ENCODE data around the gene LEMD3. TPM values are rescaled to one million over a fixed set of nuclear protein-coding genes. Genes with fewer than 3 reads are reported as not detected.

Gene LEMD3
- total RNA-seq, 1 donor from 2014 or later: 25.5 TPM

DNA sequence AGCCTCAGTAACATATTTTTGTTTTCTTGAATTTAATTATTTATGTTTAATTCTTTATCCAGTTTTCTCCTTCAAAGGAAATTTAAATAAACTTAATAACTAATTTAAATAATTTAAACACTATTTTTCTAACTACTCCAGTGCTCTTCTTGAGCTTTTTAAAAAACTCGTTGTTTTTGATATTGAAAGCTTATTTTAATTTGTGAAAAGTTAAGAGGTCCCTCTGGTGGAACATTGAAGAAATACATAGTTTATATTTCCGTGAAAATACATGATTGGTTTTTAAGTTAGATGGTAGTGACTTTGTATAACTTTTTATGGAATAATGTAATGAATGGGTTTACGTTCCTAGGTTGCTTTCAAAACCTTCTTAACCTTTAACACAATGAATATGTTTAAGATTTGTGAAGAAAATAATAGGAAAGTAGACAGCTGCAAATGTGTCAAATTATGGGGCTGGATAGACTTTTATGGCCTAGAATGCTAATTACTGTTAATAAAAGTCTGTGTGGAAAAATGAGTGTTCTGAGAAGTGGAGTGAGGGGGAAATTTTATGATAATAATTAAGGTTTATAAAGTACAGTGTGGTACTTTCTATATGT lies 63.2 kb downstream of the LEMD3 start:
- TF ChIP-seq, protein P1, sequence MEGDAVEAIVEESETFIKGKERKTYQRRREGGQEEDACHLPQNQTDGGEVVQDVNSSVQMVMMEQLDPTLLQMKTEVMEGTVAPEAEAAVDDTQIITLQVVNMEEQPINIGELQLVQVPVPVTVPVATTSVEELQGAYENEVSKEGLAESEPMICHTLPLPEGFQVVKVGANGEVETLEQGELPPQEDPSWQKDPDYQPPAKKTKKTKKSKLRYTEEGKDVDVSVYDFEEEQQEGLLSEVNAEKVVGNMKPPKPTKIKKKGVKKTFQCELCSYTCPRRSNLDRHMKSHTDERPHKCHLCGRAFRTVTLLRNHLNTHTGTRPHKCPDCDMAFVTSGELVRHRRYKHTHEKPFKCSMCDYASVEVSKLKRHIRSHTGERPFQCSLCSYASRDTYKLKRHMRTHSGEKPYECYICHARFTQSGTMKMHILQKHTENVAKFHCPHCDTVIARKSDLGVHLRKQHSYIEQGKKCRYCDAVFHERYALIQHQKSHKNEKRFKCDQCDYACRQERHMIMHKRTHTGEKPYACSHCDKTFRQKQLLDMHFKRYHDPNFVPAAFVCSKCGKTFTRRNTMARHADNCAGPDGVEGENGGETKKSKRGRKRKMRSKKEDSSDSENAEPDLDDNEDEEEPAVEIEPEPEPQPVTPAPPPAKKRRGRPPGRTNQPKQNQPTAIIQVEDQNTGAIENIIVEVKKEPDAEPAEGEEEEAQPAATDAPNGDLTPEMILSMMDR (IDR thresholded peaks at IDR 0.05; ENCODE audit: insufficient read depth, low read length, severe bottlenecking): peak; percentile 2
- DNase-seq (ENCODE audit: low read depth) (peak; percentile 40), FAIRE-seq (no peak)
- no peaks in the 10 kb centered on the region for H3K27me3 ChIP-seq (ENCODE audit: control insufficient read depth, insufficient read depth, low read length)
- H3K36me3 ChIP-seq (ENCODE audit: control insufficient read depth, insufficient read depth, low read length): no peaks in the 10 kb centered on the region
- H3K4me3 ChIP-seq (ENCODE audit: low read depth, low read length): no peak overlapping the region

DNA sequence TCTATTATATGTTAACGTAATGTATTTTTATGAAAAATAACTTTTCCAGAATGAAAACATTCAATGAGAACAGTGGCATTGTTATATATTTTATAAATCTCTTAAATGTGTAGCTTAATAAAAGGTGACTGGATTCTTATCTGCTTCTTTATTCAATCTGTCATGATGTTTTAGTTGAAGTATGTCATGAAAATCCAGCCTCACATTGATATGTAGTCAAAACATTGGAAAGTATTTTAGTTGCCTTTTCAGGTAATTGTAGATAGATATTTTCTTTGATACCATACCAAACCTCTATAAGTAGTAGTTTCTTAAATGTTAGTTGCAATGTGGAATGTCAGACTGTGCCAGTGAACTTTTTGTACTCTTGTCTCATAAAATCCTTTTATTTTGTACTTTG lies 67.8 kb downstream of the LEMD3 start:
- H3K27me3 ChIP-seq (ENCODE audit: control insufficient read depth, insufficient read depth, low read length): no peaks in the 10 kb centered on the region
- FAIRE-seq: no peak
- H3K36me3 ChIP-seq (ENCODE audit: control insufficient read depth, insufficient read depth, low read length): peaks cover 5% of the 10 kb centered on the region
- TF ChIP-seq, protein P1 (IDR thresholded peaks at IDR 0.05; ENCODE audit: insufficient read depth, low read length, severe bottlenecking): no peak
- DNase-seq (ENCODE audit: low read depth): no peak
- H3K4me3 ChIP-seq (ENCODE audit: low read depth, low read length): no peak overlapping the region

DNA sequence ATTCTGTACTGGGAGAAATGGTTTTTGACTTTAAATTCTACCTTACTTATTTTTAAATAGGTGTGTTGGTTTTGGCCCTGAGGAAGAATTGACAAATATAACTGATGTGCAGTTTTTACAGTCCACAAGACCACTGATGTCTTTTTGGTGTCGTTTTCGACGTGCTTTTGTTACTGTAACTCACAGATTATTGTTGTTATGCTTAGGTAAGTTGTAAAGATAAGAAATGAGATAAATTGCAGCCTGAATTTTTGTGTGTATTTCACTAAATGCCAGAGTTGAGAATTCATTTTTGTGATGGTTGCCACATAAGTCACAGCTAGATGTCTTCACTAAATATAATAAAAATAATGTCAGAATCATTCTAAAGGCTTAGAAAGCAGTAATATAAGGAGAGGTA lies 69.2 kb downstream of the LEMD3 start:
- Histone ChIP-seq H3K4me3 (ENCODE audit: low read depth, low read length) (no peak overlapping the region), H3K27me3 (ENCODE audit: control insufficient read depth, insufficient read depth, low read length) (no peaks in the 10 kb centered on the region), H3K36me3 (ENCODE audit: control insufficient read depth, insufficient read depth, low read length) (peaks cover 7% of the 10 kb centered on the region)
- DNase-seq (ENCODE audit: low read depth) (no peak), FAIRE-seq (no peak)
- TF ChIP-seq, protein P1 (IDR thresholded peaks at IDR 0.05; ENCODE audit: insufficient read depth, low read length, severe bottlenecking): no peak

DNA sequence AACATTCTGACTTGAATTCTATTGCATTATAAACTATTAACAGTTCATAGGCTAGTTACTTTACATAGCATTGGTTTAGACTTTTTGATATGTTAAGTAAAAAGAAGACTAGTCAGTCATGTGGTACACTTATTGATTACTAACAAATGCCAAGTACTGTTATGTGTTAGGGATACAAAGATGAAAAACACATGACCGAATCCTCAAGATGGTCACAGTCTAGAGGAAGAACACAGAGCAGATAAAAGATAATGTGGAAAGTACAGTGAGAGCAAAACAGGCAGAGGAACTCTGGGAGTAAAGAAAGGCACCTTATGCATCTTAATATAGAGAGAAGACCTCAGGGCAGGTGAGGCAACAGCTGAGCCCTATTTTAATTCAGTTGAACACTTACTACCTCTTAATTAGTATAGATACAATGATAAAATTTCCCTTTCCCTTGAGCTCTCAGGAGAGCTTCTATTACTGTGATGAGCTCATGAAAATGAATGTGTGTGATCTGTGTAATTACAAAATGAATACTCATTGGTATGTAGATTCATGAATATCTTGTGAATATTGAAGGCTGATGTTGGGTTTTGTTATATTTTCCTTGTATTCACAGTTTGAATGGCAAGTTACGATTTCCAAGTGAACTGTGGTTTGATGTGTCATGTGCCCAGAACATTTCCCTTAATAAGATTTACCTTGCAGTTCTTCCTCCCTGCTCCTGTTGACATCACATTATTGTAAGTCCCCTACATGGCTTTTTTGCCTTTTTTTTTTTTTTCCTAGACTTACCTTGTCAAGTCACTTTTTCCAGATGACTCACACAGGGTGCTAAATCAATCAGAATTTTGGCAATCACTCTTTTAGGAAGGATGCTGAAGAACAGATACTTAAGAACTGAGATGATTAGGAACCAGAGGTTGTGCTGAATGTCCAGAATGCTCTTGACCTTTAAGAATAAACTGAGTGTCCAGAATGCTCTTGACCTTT lies 79.6 kb downstream of the LEMD3 start:
- DNase-seq (ENCODE audit: low read depth) (peak; percentile 26), FAIRE-seq (no peak)
- H3K4me3 ChIP-seq (ENCODE audit: low read depth, low read length): no peak overlapping the region
- H3K36me3 ChIP-seq (ENCODE audit: control insufficient read depth, insufficient read depth, low read length): no peaks in the 10 kb centered on the region
- TF ChIP-seq, protein P1 (IDR thresholded peaks at IDR 0.05; ENCODE audit: insufficient read depth, low read length, severe bottlenecking): no peak
- no peaks in the 10 kb centered on the region for H3K27me3 ChIP-seq (ENCODE audit: control insufficient read depth, insufficient read depth, low read length)

DNA sequence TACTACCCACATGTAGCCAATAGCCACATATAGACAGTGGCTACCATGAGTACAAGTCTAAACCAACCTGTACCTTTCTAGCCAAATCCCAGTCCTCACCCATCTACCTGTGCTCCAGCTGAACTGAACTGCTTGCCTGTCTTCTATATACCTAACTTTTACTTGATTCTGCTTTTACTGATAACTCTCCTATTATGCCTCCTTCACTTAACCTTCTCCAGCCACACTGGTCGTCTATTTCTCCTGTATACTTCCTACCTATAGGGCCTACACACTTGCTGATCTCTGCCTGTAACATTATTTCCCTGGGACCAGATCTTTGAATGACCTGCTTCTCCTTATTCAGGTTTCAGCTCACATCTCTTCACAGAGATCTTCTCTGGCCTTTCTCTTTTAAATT lies 83.1 kb downstream of the LEMD3 start:
- FAIRE-seq (no peak), DNase-seq (ENCODE audit: low read depth) (no peak)
- TF ChIP-seq, protein P1 (IDR thresholded peaks at IDR 0.05; ENCODE audit: insufficient read depth, low read length, severe bottlenecking): no peak
- Histone ChIP-seq H3K27me3 (ENCODE audit: control insufficient read depth, insufficient read depth, low read length) (no peaks in the 10 kb centered on the region), H3K4me3 (ENCODE audit: low read depth, low read length) (no peak overlapping the region), H3K36me3 (ENCODE audit: control insufficient read depth, insufficient read depth, low read length) (no peaks in the 10 kb centered on the region)
